HPDE6-E6E7 (cell line): ENCODE measurements around the gene APOL1.

Experiments
- DNase-seq: peaks from one replicate; pipeline ENCODE4 v3.0.0; 2011; ENCODE audit warnings: missing footprints; ENCODE audit errors: extremely low spot score

The APOL1 gene

DNA sequence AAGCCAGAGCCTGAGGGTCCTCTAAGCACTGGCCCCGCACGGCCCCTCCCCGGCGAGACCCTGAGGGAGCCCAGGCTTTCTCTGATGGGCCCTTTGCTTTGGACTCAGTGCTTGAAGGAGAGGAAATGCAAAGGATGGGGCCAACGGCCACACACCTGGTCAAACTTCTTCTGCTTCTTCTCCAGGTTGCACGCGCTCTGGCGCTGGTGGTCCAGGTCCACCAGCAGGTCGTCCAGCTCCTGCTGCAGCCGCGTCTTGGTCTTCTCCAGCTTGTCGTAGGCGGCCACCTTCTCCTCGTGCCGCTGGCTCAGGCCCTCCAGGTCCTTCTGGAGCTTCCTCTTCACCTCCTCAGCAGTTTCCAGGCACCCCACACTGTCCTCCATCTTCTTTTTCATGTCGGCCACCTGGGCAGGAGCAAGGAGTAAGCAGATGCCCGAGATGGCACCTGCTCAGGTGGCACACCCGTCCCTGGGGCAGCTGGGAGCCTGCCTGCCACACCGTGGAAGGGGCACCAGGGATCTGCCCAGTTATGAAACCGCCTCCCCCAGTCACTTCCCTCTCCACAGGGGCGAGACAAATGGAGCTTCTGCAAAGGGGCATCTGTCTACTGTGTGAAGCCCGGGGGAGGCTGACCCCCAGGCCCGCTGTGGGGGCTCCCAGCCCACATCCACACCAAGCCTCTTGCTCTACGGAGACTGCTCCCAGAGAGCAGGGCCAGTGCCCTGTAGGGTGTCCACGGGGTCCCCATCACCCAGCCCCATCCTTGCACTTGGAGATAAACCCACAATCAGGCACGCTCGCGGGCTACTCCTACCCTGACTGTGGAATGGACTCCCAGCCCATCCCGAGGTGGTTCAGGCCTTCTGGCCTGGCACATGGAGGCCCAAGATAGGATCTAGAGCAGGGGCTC lies 39.2 kb downstream of the APOL1 start:
- DNase-seq = no peak

DNA sequence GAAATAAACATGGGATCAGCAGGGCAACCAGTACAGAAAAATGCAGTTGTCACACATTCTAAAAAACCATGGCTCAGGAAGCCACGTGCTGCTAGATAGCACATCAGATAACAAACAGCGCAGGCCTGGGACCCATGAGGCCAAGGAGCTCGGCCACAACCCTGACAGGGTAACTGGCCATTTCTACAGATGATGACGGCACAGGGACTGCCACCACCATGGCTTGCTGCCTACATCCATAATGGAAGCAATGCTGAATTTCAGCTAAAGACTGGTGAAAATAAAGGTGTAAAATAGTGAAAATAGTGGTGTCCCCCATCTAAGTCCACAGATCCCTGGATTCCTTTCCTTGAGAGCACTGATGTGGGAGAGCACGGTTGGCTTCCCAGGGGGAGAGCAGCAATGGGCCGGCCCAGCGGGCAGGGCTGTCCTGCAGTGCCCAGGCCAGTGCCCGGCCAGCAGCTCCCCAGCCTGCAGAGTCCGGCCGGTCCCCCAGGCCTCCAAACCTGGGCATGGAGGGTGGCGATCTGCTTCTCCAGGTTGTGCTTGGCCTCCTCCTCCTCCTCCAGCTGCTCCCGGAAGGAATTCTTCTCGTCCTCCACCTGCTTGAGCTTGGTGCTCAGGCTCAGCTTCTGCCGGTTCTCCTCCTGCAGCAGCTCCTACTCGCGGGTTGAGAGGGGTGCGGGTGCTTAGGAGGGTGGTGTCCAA lies 40.0 kb downstream of the APOL1 start:
- no peak for DNase-seq

DNA sequence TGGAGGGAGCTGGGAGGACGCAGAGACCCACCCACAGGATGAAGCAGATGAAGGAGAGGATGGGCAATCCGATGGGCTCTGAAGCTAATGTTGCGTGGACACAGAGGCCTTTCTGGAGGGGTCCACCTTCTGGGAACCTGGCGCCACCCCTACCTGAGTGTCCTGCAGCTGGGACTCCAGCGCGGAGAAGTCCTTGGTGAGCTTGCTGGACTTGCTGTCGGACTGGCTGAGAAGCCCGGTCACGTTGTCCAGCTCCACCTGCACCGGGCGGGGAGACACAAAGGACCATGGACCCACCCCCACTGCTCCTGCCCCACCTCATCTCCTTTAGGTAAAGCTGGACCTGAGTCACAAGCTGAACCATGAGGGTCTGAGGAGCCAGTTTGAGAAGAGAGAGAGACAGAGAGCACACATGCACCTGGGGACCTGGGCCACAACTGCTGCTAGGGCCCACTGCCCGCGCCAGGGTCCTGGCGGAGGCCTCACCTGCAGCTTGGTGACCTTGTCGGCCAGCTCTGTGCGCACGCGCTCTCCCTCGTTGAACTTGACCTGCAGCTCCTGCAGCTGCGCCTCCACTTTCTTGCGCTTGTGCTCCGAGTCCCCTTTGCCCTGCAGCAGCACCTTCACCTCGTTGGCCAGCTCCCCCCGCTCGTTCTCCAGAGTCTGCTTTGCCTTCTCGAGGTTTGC lies 40.8 kb downstream of the APOL1 start:
- DNase-seq = no peak

DNA sequence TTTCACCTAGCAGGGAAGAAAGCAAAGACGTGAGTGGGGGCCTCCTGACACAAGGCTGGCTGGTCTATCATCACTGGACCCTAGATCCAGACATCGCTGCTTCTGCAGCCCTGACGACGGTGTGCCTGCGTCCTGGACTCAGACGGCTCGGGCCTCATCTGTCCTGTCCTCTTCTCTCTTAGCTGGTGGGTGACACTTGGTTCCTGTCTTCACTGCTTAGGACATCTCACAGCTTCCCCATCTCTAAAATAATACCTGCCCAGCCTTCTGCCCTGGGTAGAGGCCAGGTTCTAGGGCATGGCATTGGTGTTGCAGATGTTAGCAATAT lies 41.3 kb downstream of the APOL1 start:
- DNase-seq = no peak

DNA sequence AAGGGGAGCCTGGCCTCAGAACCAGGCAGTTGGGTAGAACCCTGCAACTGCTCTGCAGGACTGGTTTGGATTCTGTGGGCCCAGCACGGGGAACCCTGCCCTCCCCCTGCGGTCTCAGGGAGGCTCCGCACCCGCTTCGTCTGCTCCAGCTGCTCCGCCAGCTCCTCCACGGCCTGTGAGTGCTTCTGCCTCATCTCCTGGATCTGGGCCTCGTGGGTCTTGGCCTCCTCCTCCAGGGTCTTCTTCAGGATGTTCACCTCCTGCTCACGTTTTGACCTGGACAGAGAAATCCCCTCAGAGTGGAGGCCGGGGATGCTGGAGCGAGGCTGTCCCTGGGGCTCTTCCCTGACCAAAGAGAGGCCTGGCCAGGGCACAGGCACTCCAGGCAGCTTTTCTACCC lies 41.9 kb downstream of the APOL1 start:
- no peak for DNase-seq

DNA sequence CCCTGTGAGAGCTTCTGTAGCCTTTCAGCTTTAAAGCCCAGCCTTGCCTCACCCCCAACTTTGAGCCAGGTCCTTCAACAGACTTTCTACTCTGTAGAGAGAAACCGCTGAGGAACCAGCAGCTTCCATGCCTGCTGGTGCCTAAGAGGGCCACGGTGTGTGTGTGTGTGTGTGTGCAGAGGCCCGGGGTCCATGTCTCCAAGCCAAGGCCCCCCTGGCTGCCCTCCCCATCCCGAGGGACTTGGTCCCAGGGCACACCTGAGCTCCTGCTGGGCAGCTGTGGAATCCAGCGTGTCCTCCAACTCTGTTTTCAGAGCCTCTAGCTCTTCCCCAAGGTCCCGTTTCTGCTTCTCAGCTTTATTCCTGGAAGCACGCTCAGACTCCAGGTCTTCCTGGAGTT lies 42.3 kb downstream of the APOL1 start:
- DNase-seq = no peak

DNA sequence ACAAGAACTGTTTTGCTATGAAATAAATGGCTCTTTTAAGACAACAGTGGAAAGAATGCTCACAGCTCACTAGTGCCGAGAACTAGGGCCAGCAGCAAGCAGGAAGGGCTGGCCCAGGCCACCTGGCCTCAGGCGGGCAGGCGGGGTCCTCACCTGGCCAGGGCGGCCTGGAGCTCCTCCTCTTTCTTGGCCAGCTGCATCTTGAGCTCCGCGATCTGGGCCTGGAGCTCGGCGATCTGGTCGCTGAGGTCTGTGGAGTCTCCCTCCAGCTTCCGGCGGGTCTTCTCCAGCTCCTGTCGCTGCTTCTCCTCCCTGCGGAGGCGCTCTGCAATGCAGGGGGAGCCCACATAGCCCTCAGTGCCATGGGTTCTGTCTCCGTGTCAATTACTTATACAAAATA lies 43.8 kb downstream of the APOL1 start:
- DNase-seq = no peak

DNA sequence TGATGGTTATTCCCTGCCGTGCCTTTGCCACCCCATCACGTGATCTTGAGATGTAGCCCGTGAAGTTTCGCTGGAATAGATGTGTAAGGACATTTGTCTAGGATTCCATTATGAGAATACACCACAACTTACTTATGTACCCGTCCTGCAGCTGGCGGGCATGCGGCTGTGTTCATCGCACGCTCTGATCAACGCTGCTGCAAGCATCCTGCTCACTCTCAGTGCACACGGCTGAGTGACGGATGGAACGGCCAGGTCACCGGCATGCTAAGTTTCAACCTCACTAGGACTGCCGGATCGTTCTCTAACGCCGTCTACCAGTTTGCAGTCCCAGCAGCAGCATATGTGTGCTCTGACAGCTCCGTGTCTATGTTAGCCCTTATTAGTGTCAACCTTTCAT lies 44.6 kb downstream of the APOL1 start:
- no peak for DNase-seq

DNA sequence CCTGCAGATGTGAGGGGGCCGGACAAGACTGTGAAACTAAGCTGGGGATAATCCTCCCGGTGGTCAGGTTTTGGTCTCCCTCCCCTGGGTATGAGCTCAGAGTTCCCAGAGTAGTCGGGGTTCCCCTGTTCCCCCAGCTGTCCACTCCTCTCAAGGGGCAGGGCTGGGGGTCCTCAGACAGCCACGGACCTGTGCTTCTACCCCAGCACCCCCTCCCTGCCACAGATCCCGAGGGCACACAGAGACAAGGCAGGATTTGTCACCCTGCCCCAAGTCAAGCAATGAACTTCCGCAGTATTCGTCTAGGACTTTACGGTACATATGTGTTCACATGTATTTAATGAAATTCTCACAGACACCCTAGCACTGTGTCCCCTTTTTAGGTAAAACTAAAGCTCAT lies 45.2 kb downstream of the APOL1 start:
- DNase-seq = no peak

DNA sequence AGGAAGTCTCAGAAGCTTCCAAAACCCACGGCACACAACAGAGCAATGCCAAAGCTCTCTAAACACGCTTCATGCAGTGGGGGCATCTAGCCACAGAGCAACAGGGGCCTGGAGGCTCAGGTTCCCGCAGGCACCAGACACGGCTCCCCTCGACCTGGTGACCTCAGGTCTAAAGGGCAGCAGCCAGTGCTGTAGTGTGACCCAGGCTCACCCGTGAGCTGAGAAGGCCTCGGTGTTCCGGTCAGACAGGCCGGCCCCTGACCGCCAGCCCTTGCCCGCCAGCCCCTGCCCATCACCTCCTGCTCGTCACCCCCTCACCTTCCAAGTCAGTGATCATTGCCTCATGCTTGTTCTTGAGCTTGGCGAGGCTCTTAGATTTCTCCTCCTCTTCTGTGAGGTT lies 45.7 kb downstream of the APOL1 start:
- DNase-seq = no peak

DNA sequence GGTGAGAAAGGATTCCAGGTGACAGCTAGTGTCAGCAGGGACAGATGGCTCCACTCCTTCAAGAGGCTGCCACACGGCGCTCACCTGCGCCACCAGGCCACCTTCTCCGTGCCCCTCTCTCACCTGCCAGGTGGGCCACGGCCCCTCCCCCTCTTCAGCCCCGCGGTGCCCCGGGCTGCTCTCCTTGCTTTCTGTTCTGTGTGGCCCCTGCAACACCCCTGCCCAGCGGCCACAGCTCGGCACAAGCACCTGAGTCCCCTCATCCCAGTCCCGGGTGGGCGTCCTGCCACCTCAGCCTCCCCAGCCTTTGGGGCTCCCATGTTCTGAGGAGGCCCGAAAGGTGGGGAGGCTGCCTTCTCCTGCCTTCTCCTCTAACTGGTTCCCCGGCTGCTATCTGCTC lies 46.4 kb downstream of the APOL1 start:
- DNase-seq = no peak

DNA sequence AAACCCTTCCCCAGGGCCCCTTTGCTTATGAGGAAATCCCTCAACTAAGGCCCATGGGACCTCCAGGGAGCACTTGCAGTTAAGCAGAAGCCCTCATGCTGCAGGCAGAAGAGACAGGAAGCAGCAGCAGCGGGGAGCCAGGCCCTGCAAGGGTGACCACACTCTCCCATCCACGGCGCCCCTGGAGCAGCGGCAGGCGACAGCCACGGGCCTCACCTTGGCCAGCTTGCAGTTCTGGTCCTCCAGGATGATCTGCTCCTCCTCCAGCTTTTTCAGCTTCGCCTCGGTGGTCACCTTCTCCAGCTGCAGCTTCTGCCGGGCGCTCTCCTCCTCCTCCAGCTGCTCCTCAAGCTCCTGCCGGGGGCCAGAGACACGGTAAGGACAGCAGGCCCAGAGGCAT lies 47.0 kb downstream of the APOL1 start:
- DNase-seq = no peak

DNA sequence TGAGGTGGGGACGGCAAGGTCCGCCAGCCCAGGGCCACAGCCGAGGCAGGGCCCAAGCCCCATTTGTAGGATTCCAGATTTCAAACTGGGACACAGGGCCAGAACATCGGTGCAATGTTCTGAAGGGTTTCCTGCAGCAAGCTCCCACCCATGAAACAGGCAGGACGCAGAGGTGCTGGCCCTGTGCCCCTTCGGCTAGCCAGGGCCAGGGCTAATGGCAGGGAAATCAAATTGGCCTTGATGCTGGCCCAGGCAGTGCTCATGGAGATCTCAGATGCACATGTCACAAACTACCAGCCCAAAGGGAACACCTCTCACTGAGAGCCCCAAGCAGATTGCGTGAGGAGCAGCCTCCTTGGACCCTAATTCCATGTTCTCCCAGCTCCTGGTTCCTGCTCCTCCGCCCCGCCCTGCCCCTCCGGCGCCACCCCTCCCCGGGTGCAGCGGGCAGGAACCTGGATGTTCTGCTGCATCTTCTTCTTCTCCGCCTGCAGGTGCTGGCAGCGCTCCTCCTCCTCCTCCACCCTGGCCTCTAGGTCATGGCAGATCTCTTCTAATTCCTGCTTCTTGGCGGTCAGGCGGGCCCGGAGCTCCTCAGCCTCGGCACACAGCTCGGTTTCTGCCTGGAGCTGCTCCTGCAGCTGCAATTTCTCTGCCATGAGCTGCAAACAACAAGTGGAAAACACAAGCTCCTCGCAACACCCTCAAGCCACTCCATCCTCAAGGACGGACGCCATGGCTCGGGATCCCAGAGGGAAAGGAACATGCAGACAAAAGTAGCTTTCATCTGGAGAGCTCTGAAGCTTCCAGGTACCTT lies 47.7 kb downstream of the APOL1 start:
- no peak for DNase-seq

DNA sequence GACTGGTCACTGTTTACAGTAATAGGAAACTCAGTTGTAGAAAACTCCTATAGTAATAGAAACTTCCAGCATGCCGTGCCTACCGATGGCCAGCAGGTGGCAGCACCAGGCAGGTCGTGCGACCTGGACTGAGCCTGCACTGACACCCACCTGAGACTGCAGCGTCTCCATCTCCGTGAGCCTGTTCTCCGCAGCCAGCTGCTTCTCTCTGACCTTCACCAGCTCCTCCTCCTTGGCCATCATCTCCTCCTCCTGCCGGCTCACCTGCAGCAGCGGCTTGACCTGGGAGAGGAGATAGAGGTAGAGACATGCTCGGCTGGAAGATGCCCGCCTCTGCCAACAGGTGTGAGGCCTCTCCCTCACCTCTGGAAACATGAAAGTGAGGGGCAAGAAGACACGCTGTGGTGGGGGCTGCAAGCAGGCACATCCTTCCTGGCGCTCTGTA lies 48.5 kb downstream of the APOL1 start:
- DNase-seq = peak; percentile 51

DNA sequence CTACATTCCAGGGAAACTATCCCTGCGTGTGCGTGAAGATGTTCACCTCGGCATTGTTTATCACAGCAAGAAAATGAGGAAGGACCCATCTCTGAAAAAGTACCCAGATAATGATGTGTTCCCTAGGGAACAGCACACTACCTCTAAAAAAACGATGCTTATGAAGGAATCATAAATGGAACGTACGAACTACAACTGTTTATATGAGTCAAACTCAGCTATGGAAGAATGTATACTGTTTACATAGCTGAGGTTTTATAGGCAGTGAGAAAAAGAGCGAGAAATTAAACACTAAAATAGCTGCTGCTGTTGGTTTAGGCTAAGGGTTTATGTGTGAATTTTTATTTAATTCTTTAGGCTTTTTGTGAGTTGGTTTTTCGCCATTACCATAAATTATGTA lies 48.9 kb downstream of the APOL1 start:
- DNase-seq = no peak

DNA sequence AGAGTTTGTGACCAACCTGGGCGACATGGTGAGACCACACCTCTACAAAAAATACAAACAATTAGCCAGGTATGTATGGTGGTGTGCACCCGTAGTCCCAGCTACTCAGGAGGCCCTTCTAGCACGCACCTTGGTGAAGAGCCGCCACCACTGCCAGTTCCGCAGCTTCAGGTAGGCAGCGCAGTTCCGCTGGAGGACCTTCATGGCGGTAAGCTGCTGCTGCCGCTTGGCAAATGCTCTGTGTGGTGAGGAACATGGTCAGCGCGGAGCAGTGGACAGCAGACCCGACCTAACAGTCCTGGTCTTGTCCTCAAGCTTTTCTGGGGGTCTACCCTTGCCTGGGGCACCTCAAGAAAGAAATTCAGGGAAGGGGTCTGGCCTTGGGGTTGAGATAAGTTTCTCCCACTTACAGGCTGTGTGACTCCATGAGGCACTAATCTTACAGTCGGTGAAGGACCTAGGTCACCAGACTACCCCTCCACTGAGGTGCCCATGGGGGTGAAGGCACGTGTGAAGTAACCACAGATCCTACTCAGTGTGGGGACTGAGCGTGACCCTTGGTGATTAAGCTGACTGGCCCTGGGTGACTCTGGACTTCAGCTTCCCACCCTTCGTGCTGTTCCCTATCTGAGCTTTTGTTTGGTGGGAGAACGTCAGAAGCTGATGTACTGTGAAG lies 49.6 kb downstream of the APOL1 start:
- no peak for DNase-seq

DNA sequence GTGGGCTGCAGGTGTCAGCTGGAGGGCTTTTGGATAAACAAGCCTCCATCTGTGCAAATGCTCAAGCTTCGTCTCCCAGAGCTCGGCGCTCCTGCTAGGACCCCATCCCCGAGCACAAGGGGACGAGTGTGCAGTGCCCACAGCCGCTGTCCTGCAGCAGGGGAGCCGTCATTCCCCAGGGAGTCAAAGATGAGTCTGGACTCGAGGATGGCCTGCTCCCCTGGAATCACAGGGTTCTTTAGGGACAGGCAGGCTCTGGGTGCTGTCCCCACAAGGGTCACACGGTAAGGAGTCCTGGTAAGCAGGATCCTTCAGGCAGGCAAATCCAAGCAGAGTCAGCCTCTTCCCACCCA lies 50.2 kb downstream of the APOL1 start:
- no peak for DNase-seq

DNA sequence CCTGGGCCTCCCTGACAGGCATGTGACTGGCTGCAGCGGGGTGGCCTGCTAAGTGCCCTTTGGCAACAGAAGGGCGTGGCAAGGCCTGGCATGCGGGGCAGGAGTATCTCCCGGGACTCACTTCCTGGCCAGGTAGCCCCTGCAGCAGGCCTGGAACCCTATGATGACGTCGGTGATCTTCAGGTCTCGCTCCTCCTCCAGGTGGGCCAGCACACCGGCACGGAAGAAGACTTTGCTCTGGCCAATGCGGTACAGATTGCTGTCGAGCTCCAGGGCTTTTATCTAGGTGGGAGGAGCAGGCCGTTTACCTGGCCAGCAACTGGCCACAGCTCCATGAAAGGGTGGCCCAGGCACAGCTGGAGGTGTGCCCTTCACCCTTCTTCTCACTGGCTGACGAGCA lies 50.9 kb downstream of the APOL1 start:
- no peak for DNase-seq

DNA sequence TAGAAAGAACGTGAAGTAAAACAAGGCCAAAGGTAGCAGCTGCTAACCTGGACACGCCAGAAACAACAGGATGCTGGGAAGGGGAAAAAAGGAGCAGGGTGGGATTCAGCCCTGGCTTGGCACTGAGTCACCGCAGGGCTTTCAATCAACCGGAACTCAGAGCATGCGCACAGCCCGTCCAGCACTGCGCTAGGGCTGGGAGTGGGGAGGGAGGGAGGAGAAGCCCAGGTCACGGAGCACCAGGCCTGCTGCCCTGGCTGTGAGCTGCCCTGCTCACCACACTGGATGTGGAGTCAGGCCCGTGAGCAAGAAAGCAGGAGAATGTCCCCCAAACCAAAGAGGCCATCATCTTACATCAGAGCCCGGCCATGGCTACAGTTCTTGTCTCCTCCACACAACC lies 51.5 kb downstream of the APOL1 start:
- DNase-seq = no peak

DNA sequence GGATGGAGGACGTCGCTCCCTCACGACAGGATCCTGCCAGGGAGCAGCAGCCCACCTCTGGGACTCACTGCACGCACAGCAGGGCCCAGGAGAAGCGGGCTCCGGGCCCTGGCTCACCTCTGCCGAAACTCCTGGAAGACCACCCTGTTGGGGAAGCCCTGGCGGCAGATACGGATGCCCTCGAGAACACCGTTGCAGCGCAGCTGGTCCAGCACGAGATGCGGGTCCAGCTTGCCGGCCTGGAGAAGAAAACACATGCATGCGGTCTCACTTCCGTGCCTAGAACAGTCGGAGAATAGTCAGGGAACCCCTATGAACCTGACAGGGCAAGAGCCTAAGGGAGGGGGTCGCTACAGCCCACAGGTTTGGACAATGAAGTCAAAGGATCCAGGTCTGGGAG lies 52.9 kb downstream of the APOL1 start:
- no peak for DNase-seq

DNA sequence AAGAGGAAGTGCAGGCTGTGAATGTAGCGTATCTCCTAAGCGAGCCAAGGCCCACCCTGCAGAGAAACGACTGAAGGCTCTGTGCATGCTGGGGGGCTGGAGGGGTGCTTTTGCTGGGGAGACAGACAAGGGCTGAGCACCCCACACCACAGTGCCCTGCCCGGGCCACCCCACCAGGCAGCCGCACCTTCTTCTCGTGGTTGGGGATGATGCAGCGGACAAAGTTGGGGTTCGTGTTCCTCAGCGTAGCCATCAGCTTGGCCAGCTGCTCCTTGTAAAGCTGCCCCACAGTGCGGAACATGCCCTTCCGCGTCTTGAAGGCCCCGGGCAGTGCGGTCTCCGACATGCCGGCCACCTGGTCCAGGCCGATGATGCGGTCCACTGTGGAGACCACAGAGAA lies 53.3 kb downstream of the APOL1 start:
- DNase-seq = no peak

DNA sequence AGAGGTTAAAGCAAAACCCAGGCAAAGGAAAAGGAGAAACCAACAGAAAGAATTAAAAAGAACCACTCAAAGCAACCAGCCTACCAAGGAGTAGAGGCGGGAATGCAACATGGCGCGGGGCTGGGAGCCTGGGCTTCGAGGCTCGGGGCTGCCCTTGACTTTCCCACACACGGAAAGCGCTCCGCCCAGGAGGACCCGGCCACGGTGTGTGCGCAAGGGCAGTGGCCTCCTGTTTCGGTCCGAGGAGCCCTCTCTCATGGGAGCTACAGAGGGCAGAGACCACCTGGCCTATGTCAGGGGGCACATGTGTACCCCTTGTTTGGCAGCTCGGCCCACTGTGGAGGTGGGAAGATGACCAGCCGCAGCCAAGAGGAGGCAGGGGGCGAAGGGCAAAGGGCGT lies 55.9 kb downstream of the APOL1 start:
- no peak for DNase-seq
